Mucosa of gallbladder (tissue), 1 donor: ENCODE data around the gene UBE4B. TPM values are rescaled to one million over a fixed set of nuclear protein-coding genes. Genes with fewer than 3 reads are reported as not detected.
"Not testable (repeated sequence)": the region's sequence is repeated elsewhere in the genome, so short reads cannot be mapped to it uniquely, and the experiment has no call there.

Experiments used
- DNase-seq: peaks from one replicate; pipeline ENCODE4 v3.0.0-alpha.2; 2020; ENCODE audit warnings: low spot score
- total RNA-seq: library from RNA; stranded (reverse); gene quantifications from one replicate; pipeline ENCODE4 v1.2.1, GENCODE V29; 2021
- donor health status: DM: no; HTN: no; CAD: no.

UBE4B gene
- total RNA-seq, 1 donor from 2014 or later, result 40.6 TPM

- DNase-seq, result peak; percentile 93
These were observed 178.4 kb downstream of the UBE4B start for GRCh38 chr1:10210841-10211804.

- DNase-seq, result no peak
These were observed 179.2 kb downstream of the UBE4B start for GRCh38 chr1:10211805-10212410.

- DNase-seq, result no peak
These were observed 179.7 kb downstream of the UBE4B start for GRCh38 chr1:10212476-10212875.

- DNase-seq, result no peak
These were observed 180.5 kb downstream of the UBE4B start for GRCh38 chr1:10213186-10213705.

- DNase-seq, result no peak
These were observed 183.5 kb downstream of the UBE4B start for GRCh38 chr1:10216090-10216749.

- no peak for DNase-seq
These were observed 185.1 kb downstream of the UBE4B start for GRCh38 chr1:10217748-10218441.

- DNase-seq, result no peak
These were observed 187.4 kb downstream of the UBE4B start for GRCh38 chr1:10220200-10220599.

GRCh38 chr1:10220657-10221056, 187.9 kb downstream of the UBE4B start:
- DNase-seq, result not testable (repeated sequence)

GRCh38 chr1:10225573-10225972, 192.8 kb downstream of the UBE4B start:
- no peak for DNase-seq

- no peak for DNase-seq
These were observed 195.8 kb downstream of the UBE4B start for GRCh38 chr1:10228528-10228927.

GRCh38 chr1:10229903-10230302, 197.1 kb downstream of the UBE4B start:
- no peak for DNase-seq

Other genes with a start within 250 kb of the UBE4B start
- gene CLSTN1, start 209.0 kb upstream of the UBE4B start, total RNA-seq, result 287 TPM
- gene CTNNBIP1, start 122.7 kb upstream of the UBE4B start, total RNA-seq, result 29.7 TPM
- 39.1 TPM for gene LZIC, start 89.6 kb upstream of the UBE4B start, total RNA-seq
- 13.7 TPM for gene NMNAT1, start 89.5 kb upstream of the UBE4B start, total RNA-seq
- 8.7 TPM for gene RBP7, start 35.7 kb upstream of the UBE4B start, total RNA-seq
- 45.7 TPM for gene KIF1B, start 177.6 kb downstream of the UBE4B start, total RNA-seq